Effector memory CD8-positive, alpha-beta T cell (primary cell): ENCODE measurements around the gene FCSK.
"Not testable (repeated sequence)": the region's sequence is repeated elsewhere in the genome, so short reads cannot be mapped to it uniquely, and the experiment has no call there.

Source experiments
- ATAC-seq: fragments of 150-1000 bp; cut with Tn5 transposase; replicated peaks from 2 replicates; pipeline ENCODE4 v1.10.0; 2021; ENCODE audit warnings: mild to moderate bottlenecking, moderate library complexity
- DNase-seq, 3 experiments: peaks; one replicate each; pipeline ENCODE4 v3.0.0; 2021
- H3K27ac Mint-ChIP-seq, 2 donors: one replicate each; pipeline ENCODE4 v1.8.0; 2022; ENCODE audit warnings: mild to moderate bottlenecking in 2 of 2, mixed read lengths in 2 of 2, moderate library complexity in 2 of 2
- H3K27me3 Mint-ChIP-seq, 2 donors: one replicate each; pipeline ENCODE4 v1.8.0; 2022; ENCODE audit warnings: mixed read lengths in 2 of 2
- H3K36me3 Mint-ChIP-seq: one replicate; pipeline ENCODE4 v1.8.0; 2022; ENCODE audit warnings: mild to moderate bottlenecking, moderate library complexity, mixed read lengths; ENCODE audit not compliant: insufficient read depth
- H3K4me1 Mint-ChIP-seq, 2 donors: one replicate each; pipeline ENCODE4 v1.8.0; 2022; ENCODE audit warnings: low read depth in 2 of 2, mixed read lengths in 2 of 2
- H3K4me3 Mint-ChIP-seq, 2 donors: one replicate each; pipeline ENCODE4 v1.8.0; 2022; ENCODE audit warnings: mild to moderate bottlenecking in 2 of 2, mixed read lengths in 2 of 2, moderate library complexity in 2 of 2
- H3K9me3 Mint-ChIP-seq, 2 donors: one replicate each; pipeline ENCODE4 v1.8.0; 2022; ENCODE audit warnings: mixed read lengths in 2 of 2
- total RNA-seq, 9 experiments: gene quantifications; one replicate each; lab custom pipeline; 2026; lab: John Stamatoyannopoulos, UW

Gene FCSK
- 25.8 to 48.2 (median 32.3) reads per million in 9 experiments for total RNA-seq

DNA sequence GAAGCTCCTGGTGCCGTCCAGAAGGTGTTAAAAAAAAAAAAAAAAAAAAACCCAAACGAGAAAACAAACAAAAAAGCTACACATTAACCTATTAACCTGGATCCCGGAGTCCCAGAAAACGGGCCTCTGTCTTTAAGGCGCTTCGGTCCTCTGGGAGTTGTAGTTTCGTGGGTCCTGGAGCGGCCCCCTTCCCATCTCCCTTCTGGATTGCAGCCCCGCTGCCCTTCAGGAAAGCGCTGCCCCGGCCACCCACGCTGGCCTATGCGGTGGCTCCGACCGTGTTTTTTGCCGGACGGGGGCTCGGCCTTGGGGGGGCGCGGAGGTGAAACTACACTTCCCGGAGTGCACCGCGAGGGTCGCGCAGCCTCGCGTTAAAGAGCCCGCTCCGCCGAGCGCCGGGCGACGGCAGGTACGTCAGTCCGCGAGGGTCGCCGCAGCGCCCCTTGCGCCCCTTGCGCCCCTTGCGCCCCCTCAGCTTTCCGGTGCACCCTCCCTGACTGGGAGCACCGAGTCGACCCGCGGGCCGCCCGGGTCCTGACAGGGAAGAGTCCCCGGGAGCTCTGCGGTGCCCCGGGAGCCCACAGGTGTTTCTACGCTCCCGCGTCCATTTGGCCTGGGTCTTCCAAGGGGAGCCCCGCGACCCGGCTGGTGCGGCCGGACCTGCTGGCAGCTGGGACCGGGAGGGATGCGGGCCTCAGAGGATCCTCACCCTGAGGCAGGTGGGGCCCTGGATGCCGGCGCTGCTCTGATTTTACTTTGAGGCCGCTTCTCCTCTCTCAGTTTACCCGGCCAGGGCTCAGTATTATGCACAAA, at the start of gene FCSK:
FCSK (plus strand) TSS at position 374 of the 813 bp plus-strand sequence. CDS start 8,596 bp downstream, outside the sequence.
- H3K36me3 Mint-ChIP-seq = no peaks in the 10 kb centered on the region
- peak; percentile 92 for ATAC-seq
- H3K9me3 Mint-ChIP-seq = no peaks in the 10 kb centered on the region

DNA sequence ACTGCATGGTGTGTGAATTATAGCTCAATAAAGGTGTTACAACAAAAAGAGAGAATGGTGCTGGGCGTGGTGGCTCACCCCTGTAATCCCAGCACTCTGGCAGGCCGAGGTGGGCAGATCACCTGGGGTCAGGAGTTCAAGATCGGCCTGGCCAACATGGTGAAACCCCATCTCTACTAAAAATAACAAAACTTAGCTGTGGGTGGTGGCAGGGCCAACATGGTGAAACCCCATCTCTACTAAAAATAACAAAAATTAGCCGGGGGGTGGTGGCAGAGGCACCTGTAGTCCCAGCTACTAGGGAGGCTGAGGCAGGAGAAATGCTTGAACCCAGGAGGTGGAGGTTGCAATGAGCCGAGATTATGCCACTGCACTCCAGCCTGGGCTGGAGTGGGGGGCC, 48.3 kb upstream of the FCSK start:
- not testable (repeated sequence) for H3K9me3 Mint-ChIP-seq, ATAC-seq, H3K4me3 Mint-ChIP-seq, DNase-seq, H3K27me3 Mint-ChIP-seq
- Mint-ChIP-seq H3K27ac (peak overlapping the region; percentile 27 to 78), H3K36me3 (peaks cover 30% of the 10 kb centered on the region), H3K4me1 (peaks cover 27 to 39% of the 10 kb centered on the region in 2 donors)

More for the DNA sequence above, at the start of gene FCSK:
- peak; percentile 54 to 72 (median 57) for DNase-seq
- H3K4me3 Mint-ChIP-seq = peak within 1 kb of the TSS; percentile 85 to 94
- H3K4me1 Mint-ChIP-seq = peaks cover 15 to 20% of the 10 kb centered on the region in 2 donors
- no peaks in the 10 kb centered on the region for H3K27me3 Mint-ChIP-seq
- H3K27ac Mint-ChIP-seq = peak within 1 kb of the TSS; percentile 89 to 92

DNA sequence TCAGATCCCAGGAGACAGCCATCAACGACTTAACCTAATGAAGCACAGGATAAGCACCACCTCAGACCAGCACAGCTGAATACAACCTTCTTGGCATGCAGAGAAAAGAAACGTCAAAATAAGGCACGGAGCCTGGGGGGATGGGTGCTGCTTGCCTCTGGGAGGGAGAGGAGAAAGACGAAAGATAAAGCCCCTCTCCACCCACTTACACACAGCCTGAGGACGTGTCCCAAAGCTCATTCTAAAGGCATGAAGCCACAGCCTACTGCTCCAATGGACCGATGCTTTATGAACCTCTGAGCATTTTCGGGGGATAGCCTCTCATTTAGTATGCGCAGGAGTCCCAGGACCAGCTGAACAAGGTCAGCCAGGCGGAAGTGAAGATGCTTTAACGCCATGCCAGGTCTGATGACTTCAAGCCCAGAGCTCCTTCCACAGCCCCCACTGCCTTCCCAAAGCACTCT, 46.6 kb upstream of the FCSK start:
- Mint-ChIP-seq H3K4me1 (peaks cover 26 to 39% of the 10 kb centered on the region in 2 donors), H3K4me3 (no peak overlapping the region), H3K27me3 (no peaks in the 10 kb centered on the region), H3K9me3 (no peaks in the 10 kb centered on the region), H3K36me3 (peaks cover 31% of the 10 kb centered on the region), H3K27ac (no peak overlapping the region)
- ATAC-seq = no peak
- no peak for DNase-seq

DNA sequence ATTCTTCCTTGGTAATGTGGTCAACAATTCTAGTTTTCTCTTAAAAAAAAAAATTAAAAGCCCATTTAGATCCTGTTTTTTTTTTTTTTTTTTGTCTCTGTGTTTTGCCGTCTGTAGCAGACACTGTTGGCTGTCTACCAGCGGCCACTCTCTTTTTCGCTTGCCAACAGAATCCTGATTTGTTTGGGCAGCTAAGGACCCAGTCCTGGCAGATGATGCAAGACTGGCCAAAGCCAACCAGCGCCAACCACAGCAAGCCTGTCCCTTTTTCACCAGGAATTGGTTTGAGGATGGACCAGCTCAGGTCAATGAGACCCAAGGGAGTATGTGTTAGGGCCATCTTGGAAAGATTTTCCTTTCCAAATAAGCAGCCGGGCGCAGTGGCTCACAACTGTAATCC, 43.7 kb upstream of the FCSK start:
- Mint-ChIP-seq H3K4me3 (no peak overlapping the region), H3K36me3 (peaks cover 15% of the 10 kb centered on the region), H3K27me3 (no peaks in the 10 kb centered on the region), H3K4me1 (peaks cover 4 to 14% of the 10 kb centered on the region in 2 donors), H3K27ac (no peak overlapping the region), H3K9me3 (no peaks in the 10 kb centered on the region)
- ATAC-seq (no peak), DNase-seq (no peak)

DNA sequence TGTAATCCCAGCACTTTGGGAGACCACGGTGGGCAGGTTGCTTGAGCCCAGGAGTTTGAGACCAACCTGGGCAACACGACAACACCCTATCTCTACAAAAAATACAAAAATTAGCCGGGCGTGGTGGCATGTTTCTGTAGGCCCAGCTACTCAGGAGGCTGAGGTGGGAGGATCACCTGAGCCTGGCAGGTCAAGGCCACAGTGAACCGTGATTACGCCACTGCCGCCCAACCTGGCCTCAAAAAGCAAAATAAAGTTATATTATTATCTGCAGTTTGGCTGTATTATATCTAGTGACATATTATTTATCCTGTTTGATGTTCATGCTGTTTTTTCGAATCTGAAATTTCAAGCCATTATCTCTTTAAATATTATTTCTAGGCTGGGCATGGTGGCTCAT, 42.0 kb upstream of the FCSK start:
- H3K27me3 Mint-ChIP-seq = no peaks in the 10 kb centered on the region
- H3K4me1 Mint-ChIP-seq = peaks cover under 1 to 7% of the 10 kb centered on the region in 2 donors
- H3K4me3 Mint-ChIP-seq = no peak overlapping the region
- no peaks in the 10 kb centered on the region for H3K9me3 Mint-ChIP-seq
- no peak for ATAC-seq
- H3K36me3 Mint-ChIP-seq = peaks cover 14% of the 10 kb centered on the region
- H3K27ac Mint-ChIP-seq = no peak overlapping the region
- no peak for DNase-seq

DNA sequence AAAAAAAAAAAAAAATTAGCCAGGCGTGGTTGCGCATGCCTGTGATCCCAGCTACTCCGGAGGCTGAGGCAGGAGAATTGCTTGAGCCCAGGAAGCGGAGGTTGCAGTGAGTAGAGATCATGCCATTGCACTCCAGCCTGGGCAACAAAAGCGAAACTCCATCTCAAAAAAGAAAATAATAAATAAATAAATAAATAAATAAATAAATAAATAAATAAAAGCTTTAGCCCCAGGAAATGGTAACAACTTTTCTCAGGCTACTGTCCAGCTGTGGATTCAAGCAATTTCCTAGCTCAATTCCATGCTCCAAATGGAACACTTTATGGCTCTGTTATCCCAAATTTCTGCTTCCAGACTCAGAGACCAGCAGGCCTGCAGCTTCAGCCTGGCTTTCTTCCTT, 40.8 kb upstream of the FCSK start:
- not testable (repeated sequence) for H3K27ac Mint-ChIP-seq, ATAC-seq, H3K9me3 Mint-ChIP-seq, H3K27me3 Mint-ChIP-seq, H3K4me3 Mint-ChIP-seq, H3K4me1 Mint-ChIP-seq, DNase-seq
- H3K36me3 Mint-ChIP-seq = peaks cover 14% of the 10 kb centered on the region

DNA sequence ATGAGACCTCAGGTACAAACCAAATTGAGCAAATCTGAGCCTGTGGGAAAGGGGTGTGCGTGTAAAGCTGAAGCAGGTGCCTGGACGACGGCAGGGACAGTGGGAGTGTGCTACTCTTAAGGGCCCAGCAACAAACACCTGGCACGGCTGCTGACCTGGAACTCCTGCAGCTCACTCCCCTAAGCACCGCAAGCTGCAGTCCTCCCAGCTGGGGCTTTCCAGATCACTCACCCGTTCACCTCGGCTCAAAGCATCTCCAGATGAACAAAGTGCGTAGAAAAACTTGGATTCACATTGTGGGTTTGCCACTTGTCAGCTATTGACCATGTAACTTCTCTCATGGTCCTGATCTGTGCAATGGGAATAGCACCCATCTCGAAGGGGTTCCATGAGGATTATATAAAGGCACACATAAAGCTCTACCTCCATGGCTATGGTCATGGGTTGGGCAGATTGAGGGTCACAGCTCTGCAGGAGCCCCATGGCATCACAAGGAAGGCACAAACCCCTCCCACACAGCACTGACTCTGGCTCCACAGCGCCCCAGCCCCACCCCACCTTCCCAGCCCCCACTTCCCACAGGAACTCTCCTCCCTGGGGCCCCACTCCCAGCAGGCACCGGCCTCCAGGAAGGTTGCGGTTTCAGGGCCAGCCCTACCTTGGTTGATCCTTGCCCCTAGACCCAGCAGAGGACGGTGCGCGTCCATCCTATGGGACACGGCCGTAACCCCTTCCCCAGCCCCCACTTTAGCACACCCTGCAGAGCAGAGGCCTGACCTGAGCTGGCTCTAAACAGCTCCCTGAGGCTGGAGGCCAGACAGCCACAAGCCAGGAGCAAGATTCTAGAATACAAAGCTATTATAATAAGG, 37.4 kb upstream of the FCSK start:
- DNase-seq (no peak), ATAC-seq (no peak)
- Mint-ChIP-seq H3K27me3 (no peaks in the 10 kb centered on the region), H3K4me1 (peaks cover 17 to 29% of the 10 kb centered on the region in 2 donors), H3K27ac (peak overlapping the region in 1 of 2 donors; percentile 65), H3K9me3 (no peaks in the 10 kb centered on the region), H3K36me3 (no peaks in the 10 kb centered on the region), H3K4me3 (peak overlapping the region in 1 of 2 donors; percentile 33)

DNA sequence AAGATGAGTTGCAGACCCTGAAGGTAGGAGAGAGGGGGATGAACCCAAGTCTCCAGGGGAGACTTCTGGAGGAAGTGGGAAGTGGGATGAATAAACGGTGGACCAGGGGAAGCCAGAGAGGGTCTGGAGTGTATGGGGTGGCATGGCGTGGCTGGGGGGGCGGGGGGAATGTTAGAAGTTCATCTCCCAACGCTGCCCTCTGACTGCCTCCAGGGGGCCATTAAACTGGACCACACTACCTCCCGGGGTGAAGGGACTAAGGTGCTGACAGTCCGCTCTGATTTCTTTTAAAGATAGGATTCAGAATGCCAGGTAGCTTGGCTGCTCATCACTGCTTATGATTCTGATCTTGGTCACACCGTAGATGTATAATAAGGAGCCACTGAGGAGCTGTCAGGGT, 36.7 kb upstream of the FCSK start:
- no peaks in the 10 kb centered on the region for H3K27me3 Mint-ChIP-seq
- no peak for ATAC-seq
- peak overlapping the region in 1 of 2 donors; percentile 65 for H3K27ac Mint-ChIP-seq
- H3K36me3 Mint-ChIP-seq = no peaks in the 10 kb centered on the region
- DNase-seq = no peak
- peak overlapping the region in 1 of 2 donors; percentile 33 for H3K4me3 Mint-ChIP-seq
- no peaks in the 10 kb centered on the region for H3K9me3 Mint-ChIP-seq
- peaks cover 19 to 36% of the 10 kb centered on the region in 2 donors for H3K4me1 Mint-ChIP-seq

DNA sequence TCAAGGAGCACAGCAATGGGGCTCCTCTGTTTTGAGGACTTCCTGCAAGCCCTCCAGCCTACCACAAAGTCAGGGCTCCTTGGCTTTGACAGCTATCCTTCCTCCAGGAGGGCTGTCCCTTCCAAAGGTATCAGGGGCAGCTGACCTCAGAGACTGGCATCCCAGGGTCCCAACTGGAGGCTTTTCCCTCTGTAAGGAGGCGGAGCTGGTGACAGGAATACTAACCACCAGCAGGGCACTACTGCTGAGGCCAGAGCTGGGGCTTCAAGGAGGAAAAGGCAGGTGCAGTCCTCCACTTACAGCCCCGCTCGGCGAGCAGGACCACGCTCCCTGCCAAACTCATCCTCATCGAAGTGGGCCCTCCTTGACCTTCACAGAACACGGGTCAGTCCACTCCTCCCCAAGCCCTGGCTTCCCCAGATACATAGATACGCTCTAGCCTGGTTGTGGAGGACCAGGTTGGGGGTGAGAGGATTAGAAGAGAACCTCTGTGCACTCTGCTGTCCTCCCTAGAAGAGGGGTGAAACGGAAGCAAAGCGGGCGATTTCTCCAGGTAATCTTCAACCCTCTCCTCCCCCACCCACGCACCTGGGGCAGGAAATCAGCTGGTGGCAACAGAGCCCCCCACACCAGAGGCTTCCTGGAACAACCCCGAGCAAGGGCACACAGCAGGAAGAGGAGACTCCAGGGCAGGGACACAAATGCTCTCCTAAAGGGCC, 36.0 kb upstream of the FCSK start:
- no peaks in the 10 kb centered on the region for H3K9me3 Mint-ChIP-seq
- DNase-seq (no peak), ATAC-seq (no peak)
- peak overlapping the region; percentile 19 to 86 for H3K27ac Mint-ChIP-seq
- H3K27me3 Mint-ChIP-seq = no peaks in the 10 kb centered on the region
- peaks cover 20 to 39% of the 10 kb centered on the region in 2 donors for H3K4me1 Mint-ChIP-seq
- peak overlapping the region; percentile 18 to 50 for H3K4me3 Mint-ChIP-seq
- H3K36me3 Mint-ChIP-seq = no peaks in the 10 kb centered on the region

DNA sequence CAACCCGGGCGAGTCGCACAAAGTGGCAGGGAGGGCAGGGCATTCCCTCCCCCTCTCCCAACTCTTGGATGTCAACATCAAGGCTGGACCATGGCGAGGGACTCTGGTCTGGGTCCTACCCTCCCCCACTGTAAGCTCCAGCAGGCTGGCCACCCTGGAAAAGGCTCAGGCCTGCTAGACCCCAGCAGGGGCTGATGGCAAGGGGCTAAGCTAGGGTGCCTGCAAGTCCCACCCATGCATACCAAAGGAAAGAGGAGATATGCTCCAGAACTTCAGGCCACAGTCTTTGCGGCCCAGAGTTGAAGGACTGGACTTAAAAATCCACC, 35.4 kb upstream of the FCSK start:
- Mint-ChIP-seq H3K27ac (peak overlapping the region; percentile 19 to 86), H3K9me3 (no peaks in the 10 kb centered on the region), H3K4me1 (peaks cover 20 to 39% of the 10 kb centered on the region in 2 donors), H3K36me3 (no peaks in the 10 kb centered on the region), H3K27me3 (no peaks in the 10 kb centered on the region), H3K4me3 (peak overlapping the region; percentile 18 to 50)
- ATAC-seq = no peak
- no peak for DNase-seq

DNA sequence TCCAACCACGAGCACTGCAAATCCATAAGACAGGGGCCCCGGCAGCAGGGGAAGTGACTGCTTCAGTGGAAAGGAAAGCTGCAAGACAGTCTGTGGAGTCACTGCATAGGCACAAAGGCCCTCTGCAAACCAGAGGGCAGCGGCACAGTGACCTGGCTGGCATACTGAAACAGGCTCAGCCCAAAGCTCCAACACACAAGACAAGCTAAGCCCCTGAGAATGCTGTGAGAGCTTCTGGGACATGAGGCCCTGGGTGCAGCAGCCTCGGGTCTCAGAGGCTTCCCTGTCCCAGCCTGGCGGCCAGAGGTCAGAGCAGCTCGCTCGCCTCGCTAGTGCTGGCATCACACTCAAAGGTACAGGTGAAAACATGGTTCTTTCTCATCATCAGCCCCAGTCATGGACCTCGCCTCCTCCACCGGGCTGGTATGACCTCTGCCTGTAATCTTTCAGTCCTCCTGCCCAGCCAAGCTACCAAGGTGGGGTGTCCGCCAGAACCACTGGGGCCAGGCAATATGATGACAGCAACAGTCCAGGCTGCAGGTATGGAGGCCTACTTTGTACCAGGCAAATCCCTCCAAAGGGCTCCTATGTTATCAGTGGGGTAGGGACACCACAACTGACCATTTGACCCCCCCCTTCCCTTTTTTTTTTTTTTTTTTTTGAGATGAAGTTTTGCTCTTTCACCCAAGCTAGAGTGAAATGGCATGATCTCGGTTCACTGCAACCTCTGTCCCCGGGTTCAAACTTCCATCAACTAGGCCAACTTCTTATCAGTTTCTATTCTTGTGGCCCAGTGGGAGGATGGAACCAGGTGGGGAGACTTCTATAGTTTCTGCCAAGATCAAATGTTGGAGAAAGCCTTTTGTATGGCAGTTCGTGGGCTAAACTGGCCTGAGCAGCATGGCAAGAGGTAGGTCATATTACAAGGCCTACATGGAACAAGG, 34.7 kb upstream of the FCSK start:
- H3K27ac Mint-ChIP-seq = peak overlapping the region in 1 of 2 donors; percentile 86
- no peaks in the 10 kb centered on the region for H3K9me3 Mint-ChIP-seq
- no peak for ATAC-seq
- H3K27me3 Mint-ChIP-seq = no peaks in the 10 kb centered on the region
- peaks cover 20 to 39% of the 10 kb centered on the region in 2 donors for H3K4me1 Mint-ChIP-seq
- no peak overlapping the region for H3K4me3 Mint-ChIP-seq
- H3K36me3 Mint-ChIP-seq = no peaks in the 10 kb centered on the region
- no peak for DNase-seq

DNA sequence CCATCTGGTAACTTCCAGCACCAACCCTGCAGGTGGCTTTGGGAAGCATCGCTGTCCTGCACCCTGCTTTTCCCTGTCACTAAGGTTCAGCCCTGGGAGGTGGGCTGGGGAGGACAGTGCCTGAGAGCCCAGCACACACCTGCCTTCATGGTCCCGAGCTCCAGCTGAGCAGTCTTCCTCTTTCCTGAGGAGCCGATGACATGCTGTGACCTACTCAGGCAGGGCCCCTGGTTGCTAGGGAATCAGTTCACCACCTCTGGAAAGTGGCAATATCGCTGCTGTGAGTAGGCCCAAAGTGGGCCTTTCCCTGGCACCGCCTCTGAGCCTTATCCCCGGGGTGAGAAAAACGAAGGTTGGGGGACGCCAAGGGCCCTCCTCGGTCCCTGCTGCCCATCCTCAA, 33.4 kb upstream of the FCSK start:
- Mint-ChIP-seq H3K27me3 (no peaks in the 10 kb centered on the region), H3K9me3 (no peaks in the 10 kb centered on the region), H3K36me3 (no peaks in the 10 kb centered on the region)

More for the DNA sequence above, 33.4 kb upstream of the FCSK start:
- Mint-ChIP-seq H3K27ac (peak overlapping the region in 1 of 2 donors; percentile 38), H3K4me1 (peaks cover 23 to 39% of the 10 kb centered on the region in 2 donors), H3K4me3 (no peak overlapping the region)
- ATAC-seq = no peak
- DNase-seq = no peak
